CD4-positive, alpha-beta T cell treated with Interleukin-12 subunit alpha and Interleukin-12 subunit beta, for 1 hour (primary cell): Measurements from ENCODE around the gene SNAPIN.

Experiments
- DNase-seq: peaks from one replicate; pipeline ENCODE4 v3.0.0-alpha.2; 2020

SNAPIN gene

GRCh38 chr1:153658400-153659174, at the start of gene SNAPIN:
SNAPIN (plus strand) TSS chr1:153658703; CDS start chr1:153658744, 41 bp downstream.
- DNase-seq: peak; percentile 90

- no peak for DNase-seq
Observed at GRCh38 chr1:153608742-153609584, 49.5 kb upstream of the SNAPIN start.

- no peak for DNase-seq
Observed at GRCh38 chr1:153609585-153609907, 49.0 kb upstream of the SNAPIN start.

- no peak for DNase-seq
Observed at GRCh38 chr1:153610334-153610733, 48.2 kb upstream of the SNAPIN start.

- no peak for DNase-seq
Observed at GRCh38 chr1:153610811-153611301, 47.6 kb upstream of the SNAPIN start.

GRCh38 chr1:153611356-153611755, 47.1 kb upstream of the SNAPIN start:
- no peak for DNase-seq

GRCh38 chr1:153612111-153612754, 46.3 kb upstream of the SNAPIN start:
- DNase-seq: no peak

GRCh38 chr1:153612755-153613331, 45.7 kb upstream of the SNAPIN start, which contains the start of gene S100A16:
S100A16 (minus strand) TSS chr1:153613137; CDS start chr1:153608151, 4,986 bp downstream.
- no peak for DNase-seq

- DNase-seq: no peak
Observed at GRCh38 chr1:153613406-153613805, 45.1 kb upstream of the SNAPIN start.

GRCh38 chr1:153614189-153614900, 44.2 kb upstream of the SNAPIN start:
- DNase-seq: no peak

GRCh38 chr1:153614906-153615305, 43.6 kb upstream of the SNAPIN start:
- DNase-seq: no peak

GRCh38 chr1:153615406-153615805, 43.1 kb upstream of the SNAPIN start:
- no peak for DNase-seq

- no peak for DNase-seq
Observed at GRCh38 chr1:153616144-153616916, 42.2 kb upstream of the SNAPIN start, which contains the start of gene S100A14. S100A14 (minus strand) TSS chr1:153616325; CDS start chr1:153615858, 467 bp downstream.

GRCh38 chr1:153616917-153617311, 41.6 kb upstream of the SNAPIN start:
- no peak for DNase-seq

GRCh38 chr1:153617663-153618062, 40.8 kb upstream of the SNAPIN start:
- DNase-seq: peak; percentile 61

- DNase-seq: no peak
Observed at GRCh38 chr1:153619171-153619570, 39.3 kb upstream of the SNAPIN start.

- no peak for DNase-seq
Observed at GRCh38 chr1:153623101-153623500, 35.4 kb upstream of the SNAPIN start.

- DNase-seq: no peak
Observed at GRCh38 chr1:153624965-153625611, 33.4 kb upstream of the SNAPIN start.

GRCh38 chr1:153626477-153626903, 32.0 kb upstream of the SNAPIN start:
- DNase-seq: no peak

- DNase-seq: no peak
Observed at GRCh38 chr1:153626904-153627714, 31.4 kb upstream of the SNAPIN start, which contains the start of gene S100A13. S100A13 (minus strand) TSS chr1:153627505; CDS start chr1:153626472, 1,033 bp downstream.
